ENCODE results near the gene RFX3.

Gene RFX3

GRCh38 chr9:3475300-3476020 lies 50.3 kb downstream of the RFX3 start:
- DNase-seq: peak; percentile 23 to 25

GRCh38 chr9:3474821-3475220 lies 51.0 kb downstream of the RFX3 start:
- DNase-seq: no peak

DNA sequence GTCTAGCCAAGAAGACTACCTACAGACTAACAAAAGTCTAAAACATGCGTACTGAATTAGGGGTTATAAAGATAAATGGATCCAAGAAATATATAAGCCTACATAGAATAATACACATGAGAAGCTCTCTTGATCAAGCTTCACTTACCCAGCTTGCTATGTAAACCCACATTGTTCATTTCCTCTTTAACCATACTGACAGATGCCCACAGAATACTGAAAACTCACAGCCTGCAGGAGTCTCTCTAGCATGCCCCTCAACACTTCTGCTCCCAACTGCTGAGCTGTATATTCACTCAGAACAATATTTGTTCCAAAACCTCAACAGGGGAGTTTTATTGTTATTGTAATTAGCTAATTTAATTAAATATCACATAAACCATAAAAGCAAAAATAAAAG lies 52.4 kb downstream of the RFX3 start:
- no peak for DNase-seq

- DNase-seq: no peak
Measured at GRCh38 chr9:3471883-3472282, 53.9 kb downstream of the RFX3 start.

- DNase-seq: no peak
Measured at GRCh38 chr9:3468421-3469205, 57.2 kb downstream of the RFX3 start.

DNA sequence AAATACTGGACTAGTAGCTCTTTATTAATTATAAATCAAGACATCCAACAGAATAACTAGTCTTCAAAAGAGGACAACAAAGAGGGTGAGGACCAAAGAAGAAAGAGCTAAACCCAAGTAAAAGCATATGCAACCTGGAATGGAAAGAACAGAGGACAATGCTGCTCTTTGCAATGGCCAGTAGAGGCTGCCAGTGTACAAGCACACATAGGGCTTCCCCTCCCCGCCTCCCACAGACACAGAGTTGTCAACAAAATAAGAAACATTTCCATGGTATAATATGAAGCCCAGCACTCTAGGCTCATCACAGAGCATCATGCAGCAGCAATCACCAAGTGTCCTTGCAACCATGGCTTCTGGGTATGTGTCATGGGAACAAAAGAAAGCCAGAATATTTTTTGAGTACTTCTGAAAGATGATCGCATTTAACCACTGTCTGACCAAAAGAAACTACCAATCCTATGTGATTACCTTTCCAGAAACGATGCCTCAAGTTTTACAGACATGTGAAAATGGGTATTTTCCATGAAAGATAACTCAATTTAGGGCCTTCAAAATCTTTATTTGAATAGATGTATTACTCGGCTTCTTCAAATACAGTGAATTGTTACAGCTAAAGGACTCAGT lies 58.1 kb downstream of the RFX3 start:
- peak; percentile 49 to 53 for DNase-seq

DNA sequence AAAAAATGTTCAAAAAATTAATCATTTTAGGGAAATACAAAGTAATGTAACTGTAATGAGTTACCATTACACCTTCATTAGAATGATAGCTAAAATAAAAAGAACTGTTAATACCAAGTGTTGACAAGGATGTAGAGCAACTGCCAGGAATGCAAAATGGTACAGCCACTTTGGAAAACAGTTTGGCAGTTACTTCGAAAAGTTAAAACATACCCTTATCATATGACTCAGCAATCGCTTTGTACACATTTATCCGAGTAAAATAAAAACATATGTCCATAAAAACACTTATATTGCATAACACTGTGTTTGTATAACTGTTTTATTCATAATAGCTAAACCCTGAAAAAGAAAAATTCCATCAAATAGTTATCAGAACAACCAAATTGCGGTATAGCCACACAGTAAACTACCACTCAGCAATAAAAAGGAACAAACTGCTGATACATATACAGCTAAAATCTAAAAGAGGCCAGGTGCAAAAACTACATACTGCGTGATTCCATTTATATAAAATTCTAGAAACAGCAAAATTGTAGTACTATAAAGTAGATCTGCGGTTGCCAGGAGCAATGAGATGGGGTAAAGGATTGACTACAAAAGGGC lies 61.7 kb downstream of the RFX3 start:
- DNase-seq: no peak

- no peak for DNase-seq
Measured at GRCh38 chr9:3458806-3459475, 66.9 kb downstream of the RFX3 start.

GRCh38 chr9:3457175-3457574 lies 68.6 kb downstream of the RFX3 start:
- no peak for DNase-seq

DNA sequence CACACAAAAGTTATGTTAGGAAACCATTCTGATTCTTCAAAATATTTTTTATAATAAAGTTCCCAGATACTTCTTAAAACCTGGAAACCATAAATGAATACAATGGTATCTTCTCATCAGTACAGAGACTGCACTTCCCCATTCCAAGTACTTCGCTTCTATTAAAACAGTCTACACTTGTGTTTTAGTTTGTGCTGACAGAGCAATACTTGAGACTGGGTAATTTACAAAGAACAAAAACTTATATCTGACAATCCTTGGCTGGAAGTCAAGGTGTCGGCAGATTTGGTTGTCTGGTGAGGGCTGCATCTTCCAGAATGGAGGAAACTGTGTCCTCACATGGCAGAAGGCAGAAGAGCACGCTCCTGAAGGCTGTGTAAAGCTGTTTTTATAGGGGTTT lies 70.1 kb downstream of the RFX3 start:
- no peak for DNase-seq

DNA sequence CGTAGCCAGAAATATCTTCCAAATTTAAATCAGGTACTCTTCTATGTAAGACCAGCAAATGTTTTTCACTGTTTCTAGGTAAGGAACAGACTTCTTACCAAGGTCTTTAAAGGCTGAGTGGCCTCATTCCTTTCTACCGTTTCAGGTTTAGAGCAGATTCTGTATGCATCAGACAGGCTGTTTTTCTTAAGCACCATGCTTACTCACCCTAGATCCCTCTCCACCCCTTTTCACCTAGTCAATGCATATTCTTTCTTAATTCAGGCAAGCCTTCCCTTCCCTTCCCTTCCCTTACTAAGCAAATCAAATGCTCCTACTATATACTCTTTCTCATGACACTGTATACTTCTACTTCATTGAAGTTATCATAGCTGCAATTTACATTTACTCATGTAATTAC lies 70.7 kb downstream of the RFX3 start:
- no peak for DNase-seq

GRCh38 chr9:3451956-3452355 lies 73.8 kb downstream of the RFX3 start:
- no peak for DNase-seq

DNA sequence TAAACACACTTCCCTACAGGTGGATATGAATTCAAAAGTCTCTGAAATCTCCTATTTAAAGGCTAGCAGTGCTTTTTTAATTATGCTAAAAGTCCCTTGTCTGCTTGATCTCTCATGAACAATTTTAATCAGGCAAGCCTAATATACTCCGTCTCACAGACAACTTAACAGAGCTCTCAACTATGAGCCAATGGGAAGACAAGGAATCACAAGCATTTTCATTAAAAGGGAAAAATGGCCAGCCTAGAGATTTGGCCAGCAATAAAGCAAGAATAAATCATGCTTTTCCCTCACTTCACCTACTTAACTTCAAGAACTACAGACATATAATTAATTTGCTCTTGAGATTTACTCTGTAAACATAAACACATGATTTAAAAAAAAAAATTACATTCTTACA lies 78.0 kb downstream of the RFX3 start:
- DNase-seq: no peak

DNA sequence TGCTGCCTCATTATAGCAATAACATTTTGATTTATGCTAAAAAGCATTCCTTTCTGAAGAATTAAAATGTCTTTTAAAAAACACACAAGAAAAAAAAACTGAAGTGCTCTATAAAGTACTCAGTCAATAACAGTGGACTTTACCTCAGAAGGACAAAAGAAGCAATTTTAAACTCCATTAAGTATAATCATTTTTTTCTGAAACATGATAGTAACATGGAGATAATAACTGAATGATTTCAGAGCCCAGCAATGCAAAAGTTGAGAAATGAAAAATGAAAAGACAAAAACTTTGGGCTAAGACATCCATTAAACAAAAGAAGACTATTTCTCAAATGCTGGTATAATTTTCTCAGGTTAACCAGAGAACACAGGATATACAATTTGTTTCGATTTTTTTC lies 78.7 kb downstream of the RFX3 start:
- DNase-seq: no peak

DNA sequence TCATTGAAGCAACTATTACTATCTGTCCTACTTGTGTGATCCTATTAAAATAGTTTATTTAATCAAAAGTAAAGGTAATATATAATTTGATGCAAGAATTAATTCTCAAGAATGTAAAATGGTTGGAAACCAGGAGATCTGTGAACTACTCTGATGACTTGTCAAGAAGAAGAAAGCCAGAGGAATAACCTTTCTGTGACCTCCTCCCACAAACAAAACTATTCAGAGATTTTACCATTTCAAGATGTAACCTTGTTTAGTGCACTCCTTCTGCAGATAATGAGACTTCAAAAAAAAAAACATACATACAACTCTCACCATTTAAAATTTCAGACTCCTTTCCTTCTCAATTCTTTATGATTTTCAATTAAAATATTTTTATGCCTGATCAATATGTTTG lies 79.5 kb downstream of the RFX3 start:
- no peak for DNase-seq

DNA sequence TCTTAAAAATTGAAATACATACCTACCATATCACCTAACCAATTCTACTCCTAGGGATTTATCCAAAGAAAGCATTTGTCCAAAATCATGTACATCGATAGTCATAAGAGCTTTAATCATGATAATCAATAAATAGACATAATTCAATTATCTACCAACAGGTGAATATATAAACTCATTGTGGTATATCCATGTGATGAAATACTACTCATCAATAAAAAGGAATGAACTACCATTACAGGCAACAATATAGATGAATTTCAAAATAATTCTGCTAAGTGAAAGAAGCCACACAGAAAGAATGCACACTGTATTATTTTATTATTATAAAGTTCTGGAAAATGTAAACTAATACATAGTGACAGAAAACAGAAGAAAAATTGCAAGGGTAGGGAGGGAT lies 81.8 kb downstream of the RFX3 start:
- no peak for DNase-seq

DNA sequence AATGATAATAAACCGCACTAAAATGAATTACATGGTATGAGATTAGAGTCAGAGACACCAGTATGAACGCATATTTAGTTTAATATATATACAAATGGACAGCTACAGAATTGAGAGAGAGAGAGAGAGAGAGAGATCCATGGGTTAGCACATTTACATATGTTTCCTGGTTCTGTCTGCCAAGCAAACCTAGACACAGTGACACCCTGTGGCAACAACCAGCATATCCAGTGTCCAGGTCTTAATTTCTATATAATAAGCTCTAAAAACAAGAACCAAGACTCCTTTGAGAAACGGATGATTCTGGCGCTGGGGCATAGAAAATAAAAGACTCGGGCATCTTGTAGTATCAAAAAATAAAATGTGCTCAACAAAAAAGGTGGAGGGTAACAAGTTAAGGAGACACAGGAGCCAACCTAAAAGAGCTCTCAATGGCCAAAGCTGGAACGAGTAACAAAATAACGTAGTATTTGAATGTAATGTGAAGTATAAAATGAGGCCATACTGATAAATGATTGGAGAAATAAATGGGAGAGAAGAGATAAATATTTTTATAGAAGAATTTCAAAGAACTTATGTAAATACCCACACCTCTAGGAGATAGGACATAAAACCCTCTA lies 84.5 kb downstream of the RFX3 start:
- peak; percentile 33 to 55 for DNase-seq

GRCh38 chr9:3436629-3437420 lies 89.0 kb downstream of the RFX3 start:
- DNase-seq: no peak

- DNase-seq: no peak
Measured at GRCh38 chr9:3435732-3436131, 90.1 kb downstream of the RFX3 start.

DNA sequence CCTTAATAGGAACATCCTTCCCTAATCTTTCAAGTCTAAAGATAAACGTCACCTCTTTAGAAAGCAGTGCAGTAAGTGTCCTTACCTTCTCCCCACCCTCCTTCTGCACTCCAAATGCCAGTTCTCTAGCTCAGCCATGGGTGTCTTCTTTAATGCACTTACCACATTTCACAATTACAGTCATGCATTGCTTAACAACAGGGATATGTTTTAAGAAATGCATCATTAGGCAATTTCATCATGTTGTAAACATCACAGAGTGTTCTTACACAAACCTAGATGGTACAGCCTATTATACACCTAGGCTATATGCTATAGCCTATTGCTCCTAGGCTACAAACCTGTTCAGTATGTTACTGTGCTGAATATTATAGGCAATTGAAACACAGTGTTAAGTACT lies 91.2 kb downstream of the RFX3 start:
- no peak for DNase-seq

GRCh38 chr9:3433754-3434153 lies 92.0 kb downstream of the RFX3 start:
- DNase-seq: no peak

DNA sequence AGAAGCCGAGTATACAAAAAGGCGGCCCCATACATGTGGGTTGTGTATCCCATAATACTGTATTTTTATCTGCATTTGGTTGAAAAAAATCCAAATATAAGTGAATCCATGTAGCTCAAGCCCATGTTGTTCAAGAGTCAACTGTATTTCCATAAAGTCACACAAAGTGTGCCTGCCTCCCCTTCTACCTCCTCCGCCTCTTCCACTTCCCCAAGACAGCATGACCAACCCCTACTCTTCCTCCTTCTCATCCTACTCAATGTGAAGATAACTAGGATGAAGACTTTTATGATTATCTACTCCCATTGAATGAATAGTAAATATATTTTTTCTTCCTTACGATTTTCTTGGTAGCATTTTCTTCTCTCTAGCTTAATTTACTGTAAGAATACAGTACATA lies 92.7 kb downstream of the RFX3 start:
- no peak for DNase-seq
